ENCODE results near the gene REX1BD.
"Not testable (repeated sequence)": the region's sequence is repeated elsewhere in the genome, so short reads cannot be mapped to it uniquely, and the experiment has no call there.

REX1BD gene

GRCh38 chr19:18577365-18577914 is 11.2 kb upstream of the REX1BD start:
- no peak for DNase-seq (ENCODE audit: low read depth, low spot score)

DNA sequence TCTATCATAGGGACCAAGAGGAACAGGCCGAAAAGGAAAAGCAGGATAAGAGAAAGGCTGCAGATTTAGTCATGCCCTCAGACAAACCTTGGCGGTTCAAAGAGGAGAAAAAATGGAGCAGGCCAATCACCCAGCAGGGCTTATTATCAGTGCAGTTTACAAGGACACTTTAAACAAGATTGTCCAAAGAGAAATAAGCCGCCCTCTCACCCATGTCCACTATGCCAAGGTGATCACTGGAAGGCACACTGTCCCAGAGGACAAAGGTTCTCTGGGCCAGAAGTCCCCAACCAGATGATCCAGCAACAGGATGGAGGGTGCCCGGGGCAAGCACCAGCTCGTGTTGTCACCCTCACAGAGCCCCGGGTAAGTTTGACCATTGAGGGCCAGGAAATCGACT is 8.3 kb upstream of the REX1BD start:
- no peak for DNase-seq (ENCODE audit: low read depth, low spot score)

DNA sequence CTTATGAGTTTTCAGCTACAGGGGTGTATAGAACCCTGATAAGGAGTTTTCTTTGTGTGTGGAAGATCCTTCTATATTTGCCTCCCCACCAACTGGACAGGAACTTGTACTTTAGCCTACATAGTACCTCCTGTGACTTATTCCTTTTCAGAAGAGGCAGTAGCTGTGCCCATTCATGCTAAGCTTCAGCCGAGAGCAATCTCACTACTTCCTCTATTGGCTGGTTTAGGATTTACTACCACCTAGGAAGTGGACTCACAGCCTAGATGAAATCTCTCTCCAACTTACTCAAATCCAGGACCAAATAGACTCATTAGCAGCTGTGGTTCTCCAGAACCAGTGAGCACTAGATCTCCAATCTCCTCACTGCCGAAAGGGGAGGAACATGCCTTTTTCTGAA is 2.3 kb upstream of the REX1BD start:
- DNase-seq (ENCODE audit: low read depth, low spot score) = no peak

DNA sequence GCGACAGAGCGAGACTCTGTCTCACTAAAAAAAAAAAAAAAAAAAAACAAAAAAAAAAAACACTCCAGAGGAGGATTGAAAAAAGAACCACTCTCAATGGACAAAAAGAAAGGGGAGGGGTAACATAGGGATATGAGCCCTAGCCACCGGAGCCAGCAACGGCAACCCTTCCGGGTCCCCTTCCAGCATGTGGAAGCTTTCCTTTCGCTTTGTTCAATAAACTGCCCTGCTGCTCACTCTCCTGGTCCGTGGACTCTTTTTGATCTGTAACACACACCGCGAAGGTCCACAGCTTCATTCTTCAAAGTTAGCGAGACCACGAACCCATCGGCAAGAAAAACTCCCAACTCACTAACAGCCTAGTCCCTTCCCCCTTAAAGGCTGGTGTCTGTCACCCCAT is 1.0 kb upstream of the REX1BD start:
- no peak for DNase-seq (ENCODE audit: low read depth, low spot score)

- no peak for DNase-seq (ENCODE audit: low read depth, low spot score)
Measured at GRCh38 chr19:18587962-18588610, 512 bp upstream of the REX1BD start.

GRCh38 chr19:18589380-18590272 is 1.0 kb downstream of the REX1BD start:
- DNase-seq (ENCODE audit: low read depth, low spot score) = peak; percentile 81

GRCh38 chr19:18590273-18591272 is 2.0 kb downstream of the REX1BD start:
- peak; percentile 94 for DNase-seq (ENCODE audit: low read depth, low spot score)

- no peak for DNase-seq (ENCODE audit: low read depth, low spot score)
Measured at GRCh38 chr19:18591735-18592385, 3.3 kb downstream of the REX1BD start.

- not testable (repeated sequence) for DNase-seq (ENCODE audit: low read depth, low spot score)
Measured at GRCh38 chr19:18592732-18593131, 4.1 kb downstream of the REX1BD start.

GRCh38 chr19:18593367-18594095 is 4.9 kb downstream of the REX1BD start:
- DNase-seq (ENCODE audit: low read depth, low spot score) = peak; percentile 10

- peak; percentile 94 for DNase-seq (ENCODE audit: low read depth, low spot score)
Measured at GRCh38 chr19:18594096-18594823, 5.7 kb downstream of the REX1BD start.

DNA sequence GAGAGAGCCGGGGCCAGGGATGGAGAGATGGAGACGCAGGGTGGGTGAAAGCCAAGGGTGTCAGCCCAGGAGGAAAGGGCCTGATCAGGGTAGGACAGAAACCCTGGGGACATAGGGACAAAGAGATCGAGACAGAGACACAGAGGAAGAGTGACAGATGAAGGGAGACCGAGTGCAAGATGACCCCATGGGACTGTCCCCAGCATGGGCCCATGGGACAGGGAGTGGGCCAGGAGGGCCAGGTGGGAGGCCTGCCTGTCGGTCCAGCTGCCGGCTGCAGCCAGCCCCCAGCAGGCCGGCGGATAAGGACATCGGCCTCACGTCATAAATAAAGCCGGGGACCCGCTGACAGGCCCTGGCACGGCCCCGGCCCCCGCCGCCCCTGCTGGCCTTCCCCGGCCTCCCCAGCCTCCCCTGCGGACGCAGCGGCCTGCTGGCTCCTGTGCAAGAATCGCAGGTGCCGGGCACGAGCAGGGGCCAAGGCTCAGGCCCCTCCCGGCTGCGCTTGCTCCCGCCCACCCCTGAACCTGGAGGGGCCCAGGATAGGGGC is 6.3 kb downstream of the REX1BD start:
- DNase-seq (ENCODE audit: low read depth, low spot score) = peak; percentile 7

- DNase-seq (ENCODE audit: low read depth, low spot score) = no peak
Measured at GRCh38 chr19:18595475-18595874, 6.9 kb downstream of the REX1BD start.

DNA sequence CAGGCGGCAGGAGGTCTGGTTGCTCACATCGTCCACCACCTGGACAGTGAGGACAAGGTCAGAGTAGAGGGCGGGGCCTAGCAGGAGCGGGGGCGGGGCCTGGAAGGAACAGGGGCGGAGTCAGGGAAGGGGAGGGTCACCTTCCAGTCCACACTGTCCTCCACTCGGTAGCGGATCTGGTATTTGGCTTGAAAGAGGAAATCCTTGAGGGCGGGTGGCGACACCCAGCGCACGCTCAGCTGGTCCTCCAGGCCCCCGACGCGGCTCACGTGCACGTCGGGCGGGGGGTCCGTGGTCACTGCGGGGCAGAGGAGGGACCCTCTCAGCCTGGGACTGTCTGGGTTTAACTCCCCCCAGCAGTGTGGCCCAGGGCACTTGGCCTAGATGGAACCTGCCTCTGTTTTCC is 8.2 kb downstream of the REX1BD start:
- peak; percentile 23 for DNase-seq (ENCODE audit: low read depth, low spot score)

DNA sequence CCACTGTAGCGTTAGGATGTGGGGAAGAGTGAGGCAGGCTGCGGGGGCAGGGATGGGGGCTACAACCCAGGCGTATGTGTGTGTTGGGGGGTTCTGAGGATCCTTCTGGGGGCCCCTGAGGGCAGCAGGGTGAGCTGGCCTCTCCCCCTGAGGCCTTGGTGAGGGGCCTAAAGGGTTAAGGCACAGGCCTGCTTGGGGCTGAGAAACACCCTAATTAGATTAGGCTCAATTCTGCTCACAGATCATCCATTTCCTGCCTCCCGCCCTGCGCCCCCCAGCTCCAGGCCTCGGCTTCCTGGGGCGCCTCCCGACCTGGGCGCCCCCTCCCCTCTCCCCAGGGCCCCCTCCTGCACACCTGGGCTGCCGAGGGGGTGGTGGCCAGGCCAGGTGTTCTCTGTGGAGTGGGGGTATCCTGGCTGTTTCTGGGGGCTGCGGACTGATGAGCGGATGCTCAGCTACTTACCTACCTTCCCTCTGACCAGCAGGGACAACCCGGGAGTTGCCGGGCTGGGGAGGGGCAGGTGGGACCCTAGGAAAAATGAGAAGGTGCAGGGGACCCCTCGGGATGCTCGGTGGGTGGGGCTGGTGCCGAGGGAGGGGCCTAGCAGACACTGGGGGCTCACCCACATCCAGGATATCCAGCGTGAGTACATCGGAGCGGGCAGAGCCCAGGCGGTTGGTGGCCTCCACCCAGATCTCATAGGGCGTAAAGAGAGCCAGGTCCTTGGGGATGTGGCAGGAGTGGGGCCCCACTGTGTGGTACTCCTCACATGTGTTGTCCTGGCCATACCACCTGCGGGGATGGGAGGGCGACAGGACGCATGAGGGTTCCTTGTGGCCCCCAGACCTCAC is 9.4 kb downstream of the REX1BD start:
- DNase-seq (ENCODE audit: low read depth, low spot score) = no peak

DNA sequence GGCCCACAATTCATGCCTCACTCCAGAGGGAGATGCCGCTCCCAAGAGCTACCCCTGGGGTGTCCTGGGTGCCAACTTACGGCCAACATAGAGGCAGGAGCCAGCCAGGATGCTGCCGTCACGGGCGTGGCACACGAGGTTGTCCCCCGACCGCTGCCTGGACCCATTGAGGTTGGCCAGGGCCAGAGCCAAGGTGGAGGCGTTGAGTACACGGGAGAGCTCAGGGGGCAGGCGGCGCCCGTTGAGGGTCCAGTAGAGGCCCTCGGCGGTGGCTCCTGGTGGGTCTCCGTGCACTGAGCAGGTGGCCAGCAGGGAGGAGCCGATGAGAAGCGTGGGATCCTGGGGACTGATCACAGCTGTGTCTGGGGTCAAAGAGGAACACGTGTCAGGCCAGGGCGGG is 10.9 kb downstream of the REX1BD start:
- DNase-seq (ENCODE audit: low read depth, low spot score) = no peak

DNA sequence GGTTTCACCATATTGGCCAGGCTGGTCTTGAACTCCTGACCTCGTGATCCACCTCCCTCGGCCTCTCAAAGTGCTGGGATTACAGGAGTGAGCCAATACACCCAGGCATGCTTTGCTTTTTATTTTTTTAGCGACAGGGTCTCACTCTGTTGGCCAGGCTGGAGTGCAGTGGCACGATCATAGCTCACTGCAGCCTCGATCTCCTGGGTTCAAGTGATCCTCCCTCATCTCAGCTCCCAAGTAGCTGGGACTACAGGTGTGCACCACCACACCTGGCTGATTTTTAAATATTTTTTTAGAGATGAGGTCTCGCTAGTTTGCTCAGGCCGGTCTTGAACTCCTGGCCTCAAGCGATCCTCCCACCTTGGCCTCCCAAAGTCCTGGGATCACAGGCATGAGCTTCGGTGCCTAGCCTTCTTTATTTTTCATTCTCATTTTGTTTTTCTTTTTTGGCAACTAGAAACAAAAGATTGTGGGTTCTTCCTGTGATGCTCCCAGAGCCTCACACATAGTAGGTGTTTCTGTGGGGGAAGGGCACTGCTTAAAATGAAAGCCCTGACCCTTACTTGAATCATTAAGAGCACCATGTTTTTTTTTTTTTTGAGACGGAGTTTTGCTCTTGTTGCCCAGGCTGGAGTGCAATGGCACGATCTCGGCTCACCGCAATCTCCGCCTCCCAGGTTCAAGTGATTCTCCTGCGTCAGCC is 12.2 kb downstream of the REX1BD start:
- DNase-seq (ENCODE audit: low read depth, low spot score) = not testable (repeated sequence)

DNA sequence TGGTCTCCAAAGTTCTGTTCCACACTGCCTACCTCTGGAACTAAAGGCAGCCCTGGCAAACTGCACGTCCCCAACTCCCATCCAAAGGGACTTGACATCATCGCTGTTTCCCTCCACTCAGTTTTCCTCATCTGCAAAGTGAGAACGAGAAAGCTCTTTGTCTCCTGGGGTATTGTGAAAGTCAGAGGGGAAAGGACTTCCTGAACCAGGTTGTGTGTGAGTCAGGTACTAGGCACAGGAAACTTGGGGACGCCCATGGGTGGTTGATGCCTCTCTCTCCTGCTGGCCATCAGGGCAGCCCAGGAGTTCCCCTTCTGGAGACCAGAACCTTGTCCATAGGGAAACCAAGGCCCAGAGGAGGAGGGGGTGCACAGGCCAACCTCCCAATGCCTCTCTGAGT is 13.3 kb downstream of the REX1BD start:
- no peak for DNase-seq (ENCODE audit: low read depth, low spot score)
